Measurements from ENCODE around the gene ZFP36L1. TPM values are rescaled to one million over a fixed set of nuclear protein-coding genes. Genes with fewer than 3 reads are reported as not detected.
"Not testable (repeated sequence)": the region's sequence is repeated elsewhere in the genome, so short reads cannot be mapped to it uniquely, and the experiment has no call there.

The ZFP36L1 gene
- total RNA-seq, 1 donor from 2014 or later, result 151 TPM

- ATAC-seq, result peak; percentile 1
These were observed 8.5 kb downstream of the ZFP36L1 start for GRCh38 chr14:68784226-68784910.

DNA sequence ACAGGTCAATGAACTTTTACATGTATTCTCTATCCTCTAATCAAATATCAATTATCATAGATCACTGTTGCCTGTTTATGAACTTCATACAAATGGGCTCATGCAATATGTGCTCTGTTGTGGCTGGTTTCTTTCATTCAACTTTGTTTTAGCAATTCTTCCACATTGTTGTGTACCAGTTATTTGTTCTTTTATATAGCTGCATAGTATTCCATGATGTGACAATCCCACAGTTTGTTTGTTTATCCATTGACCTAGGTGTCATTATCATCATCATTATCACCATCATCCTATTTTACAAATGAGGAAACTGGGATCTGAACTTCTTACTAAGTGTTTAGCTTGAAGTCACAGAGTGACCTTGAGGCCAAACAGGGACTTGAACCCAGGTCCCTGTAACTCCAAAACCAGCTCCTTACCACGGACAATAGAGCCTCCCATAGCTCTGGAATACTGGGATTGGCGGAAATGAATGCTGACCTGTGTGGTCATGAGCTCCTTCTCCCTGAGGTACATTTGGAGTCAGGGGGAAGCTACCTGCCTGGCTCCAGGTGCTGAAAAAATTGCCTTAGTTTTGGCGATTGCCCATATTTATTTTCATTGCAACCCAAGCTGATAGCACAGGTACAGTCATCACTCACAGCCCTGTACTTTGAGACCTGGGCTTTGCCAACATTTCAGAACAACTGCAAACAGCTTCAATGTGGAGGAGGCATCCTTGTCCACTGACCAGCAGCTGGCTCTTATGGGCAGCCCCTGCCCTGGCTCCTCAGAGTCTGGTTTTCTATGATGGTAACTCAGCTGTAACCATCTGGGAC, 9.2 kb downstream of the ZFP36L1 start:
- no peak for ATAC-seq

GRCh38 chr14:68782091-68782981, 10.5 kb downstream of the ZFP36L1 start:
- ATAC-seq, result no peak

- peak; percentile 37 for ATAC-seq
These were observed 11.5 kb downstream of the ZFP36L1 start for GRCh38 chr14:68781161-68782021.

DNA sequence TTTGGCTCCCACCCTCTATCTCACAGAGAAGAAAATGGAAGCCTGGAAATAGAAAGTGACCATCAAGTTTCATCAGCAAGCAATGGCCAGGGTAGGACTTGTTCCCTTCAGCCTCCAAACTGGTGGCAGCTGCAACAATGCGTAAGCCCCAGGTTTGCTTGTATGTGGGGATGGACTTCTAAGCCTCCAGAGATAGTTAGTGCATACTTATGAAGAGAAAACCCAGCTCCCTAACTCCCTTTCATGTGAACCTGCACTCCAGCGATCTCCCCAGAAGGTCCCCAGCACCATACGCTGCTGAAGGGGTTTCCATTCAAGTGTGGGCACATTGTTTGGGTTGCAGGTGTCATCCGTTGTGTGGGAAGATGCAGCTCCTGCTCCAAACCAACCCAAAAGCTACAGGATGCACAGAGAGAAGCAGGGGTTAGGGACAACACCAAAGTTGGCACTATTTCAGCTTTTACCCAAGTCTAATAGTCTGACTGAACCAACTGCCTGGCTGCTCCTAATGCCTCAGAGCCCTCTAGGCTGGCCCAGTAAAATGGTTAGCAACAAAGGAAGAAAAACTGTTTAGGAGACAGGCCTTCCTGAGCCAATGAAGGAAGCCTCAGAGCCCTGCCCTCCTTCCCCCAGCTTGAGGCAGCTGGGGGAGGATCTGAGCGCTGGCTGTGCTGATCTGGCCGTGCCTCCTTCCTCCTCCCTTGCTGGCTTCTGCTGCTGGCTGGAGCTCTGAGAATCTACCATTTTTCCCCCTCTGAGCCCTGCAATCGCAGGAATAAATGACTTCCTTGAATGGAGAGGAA, 12.3 kb downstream of the ZFP36L1 start:
- ATAC-seq, result peak; percentile 35

- ATAC-seq, result peak; percentile 34
These were observed 13.0 kb downstream of the ZFP36L1 start for GRCh38 chr14:68779761-68780323.

DNA sequence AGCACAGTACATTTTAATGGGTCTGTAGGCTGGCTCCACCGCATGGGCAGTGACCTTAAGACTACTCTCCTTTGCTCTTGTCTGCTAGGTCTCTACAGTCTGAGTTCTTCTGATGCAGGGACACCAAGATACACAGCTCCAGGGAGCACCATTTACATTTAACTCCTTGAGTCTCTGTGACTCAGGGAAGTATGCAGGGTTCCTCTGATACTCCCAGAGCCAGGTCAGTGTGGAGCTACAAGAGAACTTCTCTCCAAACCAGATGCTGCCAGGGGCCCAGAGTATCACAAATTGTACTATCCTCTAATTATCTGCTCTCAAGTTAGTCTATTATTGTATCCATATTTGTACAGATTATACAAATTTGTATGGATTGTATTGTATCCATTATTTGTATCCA, 15.2 kb downstream of the ZFP36L1 start:
- no peak for ATAC-seq

- no peak for ATAC-seq
These were observed 17.2 kb downstream of the ZFP36L1 start for GRCh38 chr14:68775614-68776126.

GRCh38 chr14:68774771-68775613, 17.9 kb downstream of the ZFP36L1 start:
- peak; percentile 26 for ATAC-seq

- ATAC-seq, result no peak
These were observed 20.0 kb downstream of the ZFP36L1 start for GRCh38 chr14:68772761-68773381.

- no peak for ATAC-seq
These were observed 21.2 kb downstream of the ZFP36L1 start for GRCh38 chr14:68771631-68772030.

- ATAC-seq, result no peak
These were observed 22.1 kb downstream of the ZFP36L1 start for GRCh38 chr14:68770553-68771286.

GRCh38 chr14:68770051-68770450, 22.8 kb downstream of the ZFP36L1 start:
- ATAC-seq, result no peak

DNA sequence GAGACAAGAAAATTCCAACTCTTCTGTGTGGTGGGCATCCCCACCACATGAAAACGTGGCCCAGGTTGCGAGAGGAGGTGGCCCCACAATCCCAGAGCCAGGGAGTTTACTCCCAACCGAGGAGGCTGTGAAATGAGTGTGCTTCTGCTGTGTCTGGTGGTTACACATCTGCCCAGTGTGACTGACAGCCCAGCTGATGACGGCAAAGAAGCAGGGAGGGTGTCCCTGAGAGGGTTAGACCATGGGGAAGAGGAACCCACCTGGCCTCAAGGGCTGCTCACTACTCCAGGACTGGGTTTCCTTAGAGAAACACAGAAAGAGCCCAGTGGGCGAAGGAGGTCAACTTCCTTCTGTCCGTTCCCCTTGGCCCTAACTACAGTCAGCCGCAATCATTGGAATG, 24.6 kb downstream of the ZFP36L1 start:
- ATAC-seq, result no peak

DNA sequence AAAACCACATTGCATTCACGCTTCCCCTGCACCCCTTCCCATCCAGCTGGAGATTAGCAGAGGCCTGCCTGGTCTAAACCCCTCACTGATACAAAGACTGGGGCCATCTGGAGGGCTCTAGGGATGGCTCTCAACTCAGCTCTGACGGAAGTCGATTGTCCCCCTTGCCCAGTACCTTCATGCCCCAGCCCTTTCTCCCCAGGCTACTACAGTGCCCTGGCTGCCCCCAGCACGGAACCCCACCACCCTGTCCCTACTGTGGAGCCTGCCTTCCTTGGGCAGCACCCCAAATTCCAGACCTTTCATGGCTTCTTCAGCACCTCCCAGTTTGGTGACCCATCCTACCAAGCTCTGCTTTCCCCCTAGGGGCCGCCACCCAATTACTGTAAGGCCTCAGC, 25.6 kb downstream of the ZFP36L1 start:
- peak; percentile 5 for ATAC-seq

DNA sequence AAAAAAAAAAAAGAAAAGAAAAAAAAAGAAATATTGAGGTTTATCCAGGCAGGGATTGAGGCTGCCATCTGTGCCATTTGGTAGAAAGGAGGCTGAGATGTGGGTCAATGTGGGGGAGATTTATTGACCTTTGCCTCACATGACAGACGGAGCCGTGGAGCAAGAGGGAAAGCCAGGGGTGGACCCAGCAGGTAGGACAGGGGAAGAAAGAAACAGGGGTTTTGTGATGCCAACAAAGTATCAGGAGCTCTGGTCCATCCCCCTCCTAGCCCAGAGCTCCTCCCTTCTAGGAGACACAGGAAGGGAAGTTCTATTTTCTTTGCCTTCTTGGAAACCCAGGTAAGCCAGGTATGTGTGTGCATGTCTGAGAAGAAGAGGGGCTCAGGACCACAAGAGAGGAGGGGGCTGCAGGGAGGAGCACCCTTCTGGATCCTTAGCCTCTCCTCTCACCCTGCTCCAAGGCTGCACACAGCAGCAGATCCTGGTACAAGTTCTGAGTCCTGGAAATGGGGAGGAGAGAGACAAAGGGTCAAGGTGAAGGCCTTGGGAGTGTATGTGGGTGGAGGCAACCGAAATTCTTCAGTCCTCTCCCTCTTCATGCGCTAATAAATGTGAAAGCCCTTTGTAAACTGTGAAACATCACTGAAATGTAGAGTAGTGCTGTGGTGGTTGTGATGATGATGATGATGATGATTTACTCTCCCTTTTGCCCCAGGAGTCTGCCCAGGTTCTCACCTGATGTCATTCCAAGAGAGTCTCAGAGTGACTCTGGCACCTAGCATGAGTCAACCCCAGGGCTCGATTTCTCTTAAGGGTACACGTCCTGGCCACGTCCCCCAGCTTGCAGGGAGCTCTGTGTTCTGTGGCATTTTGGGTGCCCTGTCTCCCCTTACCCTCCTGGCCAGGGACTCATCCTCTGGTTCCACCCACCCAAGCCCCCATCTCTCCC, 26.3 kb downstream of the ZFP36L1 start:
- ATAC-seq, result no peak

DNA sequence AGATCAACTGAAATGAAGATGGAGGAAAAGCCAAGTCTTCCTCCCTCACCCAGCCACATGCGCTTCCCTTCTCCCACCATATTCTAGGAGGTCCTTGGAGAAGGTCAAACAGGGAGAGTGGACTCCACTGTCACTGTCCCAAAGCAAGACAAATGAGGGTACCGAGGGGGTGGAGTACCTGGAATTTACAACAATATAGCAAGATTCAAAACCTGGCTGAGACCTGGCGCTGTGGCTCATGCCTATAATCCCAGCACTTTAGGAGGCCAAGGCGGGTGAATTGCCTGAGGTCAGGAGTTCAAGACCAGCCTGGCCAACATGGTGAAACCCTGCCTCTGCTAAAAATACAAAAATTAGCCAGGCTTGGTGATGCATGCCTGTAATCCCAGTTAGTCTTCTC, 29.0 kb downstream of the ZFP36L1 start:
- not testable (repeated sequence) for ATAC-seq
